SK-N-SH treated with all-trans-retinoic acid at 6 μM for 48 hours (cell line): ENCODE data around the gene SLC26A8.

Experiments used
- ATAC-seq: fragments of 200-7000 bp; cut with Tn5 transposase; 3 replicates; pipeline ENCODE4 v1.9.1; 2020; ENCODE audit warnings: mild to moderate bottlenecking, moderate library complexity
- ARNTL ChIP-seq: fragments of 450-650 bp; formaldehyde crosslinking; IDR thresholded peaks from 2 replicates; pipeline ENCODE4 v1.5.0; 2020; ENCODE audit warnings: low read depth, mild to moderate bottlenecking, moderate library complexity, borderline replicate concordance
- CSDC2 ChIP-seq: fragments of 250-450 bp; sonication (Bioruptor Pico); IDR thresholded peaks from 2 replicates; pipeline ENCODE4 v1.5.0; 2020; ENCODE audit warnings: mild to moderate bottlenecking, moderate library complexity
- GLIS3 ChIP-seq: fragments of 250-450 bp; sonication (Bioruptor Pico); IDR thresholded peaks from 2 replicates; pipeline ENCODE4 v1.5.0; 2020; ENCODE audit warnings: mild to moderate bottlenecking, moderate library complexity
- ISL1 ChIP-seq: fragments of 250-450 bp; sonication (Bioruptor Pico); IDR thresholded peaks from 2 replicates; pipeline ENCODE4 v2.1.2; 2022; ENCODE audit warnings: mild to moderate bottlenecking, moderate library complexity
- OSR1 ChIP-seq: fragments of 250-450 bp; sonication (Bioruptor Pico); IDR thresholded peaks from 2 replicates; pipeline ENCODE4 v1.8.0; 2022; ENCODE audit warnings: moderate library complexity, mild to moderate bottlenecking, inconsistent platforms
- PPARA ChIP-seq: fragments of 250-450 bp; sonication (Bioruptor Pico); IDR thresholded peaks from 2 replicates; pipeline ENCODE4 v1.5.0; 2020; ENCODE audit warnings: mild to moderate bottlenecking, borderline replicate concordance
- SNAI2 ChIP-seq: fragments of 250-450 bp; sonication (Bioruptor Pico); IDR thresholded peaks from 2 replicates; pipeline ENCODE4 v1.5.0; 2020; ENCODE audit warnings: mild to moderate bottlenecking, moderate library complexity
- TCF4 ChIP-seq: fragments of 250-450 bp; sonication (Bioruptor Pico); IDR thresholded peaks from 2 replicates; pipeline ENCODE4 v1.8.0; 2021; ENCODE audit warnings: mild to moderate bottlenecking, moderate library complexity, borderline replicate concordance
- TOX ChIP-seq: fragments of 250-450 bp; sonication (Bioruptor Pico); IDR thresholded peaks from 2 replicates; pipeline ENCODE4 v1.8.0; 2021; ENCODE audit warnings: mild to moderate bottlenecking, moderate library complexity, borderline replicate concordance
- ZC3H10 ChIP-seq: fragments of 250-450 bp; sonication (Bioruptor Pico); IDR thresholded peaks from 2 replicates; pipeline ENCODE4 v1.5.1; 2021; ENCODE audit warnings: mild to moderate bottlenecking, moderate library complexity
- ZFP3 ChIP-seq: fragments of 250-450 bp; sonication (Bioruptor Pico); IDR thresholded peaks from 2 replicates; pipeline ENCODE4 v1.5.0; 2020; ENCODE audit warnings: mild to moderate bottlenecking, moderate library complexity
- ZFP30 ChIP-seq: fragments of 450-650 bp; formaldehyde crosslinking; IDR thresholded peaks from 2 replicates; pipeline ENCODE4 v1.5.0; 2022; ENCODE audit warnings: mild to moderate bottlenecking, moderate library complexity
- ZNF565 ChIP-seq: fragments of 450-650 bp; formaldehyde crosslinking; conservative IDR thresholded peaks from 2 replicates; pipeline ENCODE4 v1.5.0; 2020; ENCODE audit warnings: low read depth, mild to moderate bottlenecking, moderate library complexity
- ZNF70 ChIP-seq: fragments of 450-650 bp; formaldehyde crosslinking; IDR thresholded peaks from 2 replicates; pipeline ENCODE4 v1.5.0; 2020; ENCODE audit warnings: mild to moderate bottlenecking, moderate library complexity
- ZNF8 ChIP-seq: fragments of 450-650 bp; formaldehyde crosslinking; IDR thresholded peaks from 2 replicates; pipeline ENCODE4 v1.5.0; 2020; ENCODE audit warnings: mild to moderate bottlenecking, moderate library complexity
- TF ChIP-seq, protein P1 (sequence below): fragments of 250-450 bp; sonication (Bioruptor Pico); IDR thresholded peaks from 2 replicates; pipeline ENCODE4 v1.8.0; 2020; ENCODE audit warnings: mild to moderate bottlenecking, moderate library complexity, borderline replicate concordance
- TF ChIP-seq, protein P2 (sequence below): fragments of 250-450 bp; sonication (Bioruptor Pico); IDR thresholded peaks from 2 replicates; pipeline ENCODE4 v1.5.0; 2020; ENCODE audit warnings: mild to moderate bottlenecking, moderate library complexity
- TF ChIP-seq, protein P3 (sequence below): fragments of 250-450 bp; sonication (Bioruptor Pico); IDR thresholded peaks from 2 replicates; pipeline ENCODE4 v1.5.1; 2021; ENCODE audit warnings: mild to moderate bottlenecking, moderate library complexity

The SLC26A8 gene

DNA sequence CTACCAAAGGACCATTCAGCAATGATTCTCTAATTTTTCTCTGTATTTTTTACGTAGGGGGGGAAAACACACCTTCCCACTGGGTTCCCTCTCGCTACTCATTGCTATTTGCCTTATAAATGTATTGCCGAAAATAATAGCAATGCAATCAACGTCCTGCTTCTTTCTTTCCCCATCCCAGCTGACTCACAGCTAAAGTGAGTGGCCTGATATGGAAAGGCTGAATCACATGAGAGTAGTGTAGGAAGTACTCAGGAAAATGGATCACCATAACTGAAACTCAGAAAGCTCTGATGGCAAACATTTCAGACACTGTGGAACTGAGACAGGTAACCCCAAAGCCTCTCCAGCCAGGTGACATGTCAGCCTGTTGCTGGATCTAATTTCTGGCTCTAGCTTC lies 54.3 kb downstream of the SLC26A8 start:
- TF ChIP-seq ZNF70 (CRISPR knock-in tag) (no peak), ZFP30 (CRISPR knock-in tag) (no peak), ZFP3 (CRISPR knock-in tag) (no peak), GLIS3 (CRISPR knock-in tag) (no peak), ZNF8 (CRISPR knock-in tag) (no peak), CSDC2 (CRISPR knock-in tag) (no peak), ARNTL (CRISPR knock-in tag) (no peak), ZNF565 (no peak)
- TF ChIP-seq, protein P1, sequence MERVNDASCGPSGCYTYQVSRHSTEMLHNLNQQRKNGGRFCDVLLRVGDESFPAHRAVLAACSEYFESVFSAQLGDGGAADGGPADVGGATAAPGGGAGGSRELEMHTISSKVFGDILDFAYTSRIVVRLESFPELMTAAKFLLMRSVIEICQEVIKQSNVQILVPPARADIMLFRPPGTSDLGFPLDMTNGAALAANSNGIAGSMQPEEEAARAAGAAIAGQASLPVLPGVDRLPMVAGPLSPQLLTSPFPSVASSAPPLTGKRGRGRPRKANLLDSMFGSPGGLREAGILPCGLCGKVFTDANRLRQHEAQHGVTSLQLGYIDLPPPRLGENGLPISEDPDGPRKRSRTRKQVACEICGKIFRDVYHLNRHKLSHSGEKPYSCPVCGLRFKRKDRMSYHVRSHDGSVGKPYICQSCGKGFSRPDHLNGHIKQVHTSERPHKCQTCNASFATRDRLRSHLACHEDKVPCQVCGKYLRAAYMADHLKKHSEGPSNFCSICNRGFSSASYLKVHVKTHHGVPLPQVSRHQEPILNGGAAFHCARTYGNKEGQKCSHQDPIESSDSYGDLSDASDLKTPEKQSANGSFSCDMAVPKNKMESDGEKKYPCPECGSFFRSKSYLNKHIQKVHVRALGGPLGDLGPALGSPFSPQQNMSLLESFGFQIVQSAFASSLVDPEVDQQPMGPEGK (CRISPR knock-in tag): no peak
- TF ChIP-seq, protein P2, sequence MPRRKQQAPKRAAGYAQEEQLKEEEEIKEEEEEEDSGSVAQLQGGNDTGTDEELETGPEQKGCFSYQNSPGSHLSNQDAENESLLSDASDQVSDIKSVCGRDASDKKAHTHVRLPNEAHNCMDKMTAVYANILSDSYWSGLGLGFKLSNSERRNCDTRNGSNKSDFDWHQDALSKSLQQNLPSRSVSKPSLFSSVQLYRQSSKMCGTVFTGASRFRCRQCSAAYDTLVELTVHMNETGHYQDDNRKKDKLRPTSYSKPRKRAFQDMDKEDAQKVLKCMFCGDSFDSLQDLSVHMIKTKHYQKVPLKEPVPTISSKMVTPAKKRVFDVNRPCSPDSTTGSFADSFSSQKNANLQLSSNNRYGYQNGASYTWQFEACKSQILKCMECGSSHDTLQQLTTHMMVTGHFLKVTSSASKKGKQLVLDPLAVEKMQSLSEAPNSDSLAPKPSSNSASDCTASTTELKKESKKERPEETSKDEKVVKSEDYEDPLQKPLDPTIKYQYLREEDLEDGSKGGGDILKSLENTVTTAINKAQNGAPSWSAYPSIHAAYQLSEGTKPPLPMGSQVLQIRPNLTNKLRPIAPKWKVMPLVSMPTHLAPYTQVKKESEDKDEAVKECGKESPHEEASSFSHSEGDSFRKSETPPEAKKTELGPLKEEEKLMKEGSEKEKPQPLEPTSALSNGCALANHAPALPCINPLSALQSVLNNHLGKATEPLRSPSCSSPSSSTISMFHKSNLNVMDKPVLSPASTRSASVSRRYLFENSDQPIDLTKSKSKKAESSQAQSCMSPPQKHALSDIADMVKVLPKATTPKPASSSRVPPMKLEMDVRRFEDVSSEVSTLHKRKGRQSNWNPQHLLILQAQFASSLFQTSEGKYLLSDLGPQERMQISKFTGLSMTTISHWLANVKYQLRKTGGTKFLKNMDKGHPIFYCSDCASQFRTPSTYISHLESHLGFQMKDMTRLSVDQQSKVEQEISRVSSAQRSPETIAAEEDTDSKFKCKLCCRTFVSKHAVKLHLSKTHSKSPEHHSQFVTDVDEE: no peak
- TF ChIP-seq, all 23 proteins: peak for 0
- no peak for ATAC-seq

DNA sequence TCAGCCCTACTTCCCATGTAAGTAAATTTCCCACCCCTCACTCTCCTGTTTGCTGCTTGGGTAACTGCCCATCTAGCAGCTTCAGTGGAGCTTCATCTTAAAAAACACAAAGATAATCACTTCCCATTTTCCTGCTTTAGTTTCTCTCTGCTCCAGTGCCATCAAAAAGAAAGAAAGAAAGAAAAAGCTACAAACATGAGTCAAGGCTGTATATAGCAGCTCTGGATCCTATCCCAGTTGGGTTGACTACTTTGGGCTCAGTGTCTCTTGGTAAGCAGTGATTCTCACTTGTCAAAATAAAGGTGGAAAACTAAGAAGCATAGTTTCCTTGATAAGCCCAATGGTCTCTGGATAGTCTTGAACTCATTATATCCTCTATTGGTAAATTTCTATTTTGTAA lies 54.8 kb downstream of the SLC26A8 start:
- no peak for ATAC-seq
- TF ChIP-seq ZNF70 (CRISPR knock-in tag) (no peak), CSDC2 (CRISPR knock-in tag) (no peak), OSR1 (CRISPR knock-in tag) (no peak), ZNF8 (CRISPR knock-in tag) (no peak)

DNA sequence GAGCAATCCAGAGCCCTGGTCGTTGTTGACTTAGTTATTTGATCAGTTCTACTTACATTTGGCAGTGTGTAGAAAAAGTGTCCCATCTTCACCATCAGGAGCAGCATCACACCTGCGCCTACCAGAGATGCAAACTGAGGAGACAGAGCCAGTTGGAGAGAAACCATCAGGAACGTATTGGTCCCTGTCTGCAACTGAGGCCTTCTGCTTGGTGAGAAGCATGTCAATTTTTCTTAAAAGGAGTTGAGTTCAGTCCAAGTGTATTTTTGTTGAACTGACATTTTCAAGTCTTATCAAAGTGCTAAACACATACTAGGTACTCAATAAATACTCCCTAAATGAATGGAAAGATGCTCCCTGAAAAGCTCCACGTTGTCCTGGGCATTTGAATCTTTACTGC lies 55.6 kb downstream of the SLC26A8 start:
- no peak for TF ChIP-seq SNAI2
- no peak for TF ChIP-seq GLIS3 (CRISPR knock-in tag)
- no peak for TF ChIP-seq ZFP3 (CRISPR knock-in tag)
- TF ChIP-seq, protein P1 (CRISPR knock-in tag): no peak
- TF ChIP-seq ZNF8 (CRISPR knock-in tag): no peak
- TF ChIP-seq ZNF70 (CRISPR knock-in tag): no peak
- TF ChIP-seq ZC3H10 (CRISPR knock-in tag): no peak
- no peak for TF ChIP-seq ISL1 (CRISPR knock-in tag)
- TF ChIP-seq, protein P2: no peak
- no peak for TF ChIP-seq TOX (CRISPR knock-in tag)
- TF ChIP-seq, protein P3, sequence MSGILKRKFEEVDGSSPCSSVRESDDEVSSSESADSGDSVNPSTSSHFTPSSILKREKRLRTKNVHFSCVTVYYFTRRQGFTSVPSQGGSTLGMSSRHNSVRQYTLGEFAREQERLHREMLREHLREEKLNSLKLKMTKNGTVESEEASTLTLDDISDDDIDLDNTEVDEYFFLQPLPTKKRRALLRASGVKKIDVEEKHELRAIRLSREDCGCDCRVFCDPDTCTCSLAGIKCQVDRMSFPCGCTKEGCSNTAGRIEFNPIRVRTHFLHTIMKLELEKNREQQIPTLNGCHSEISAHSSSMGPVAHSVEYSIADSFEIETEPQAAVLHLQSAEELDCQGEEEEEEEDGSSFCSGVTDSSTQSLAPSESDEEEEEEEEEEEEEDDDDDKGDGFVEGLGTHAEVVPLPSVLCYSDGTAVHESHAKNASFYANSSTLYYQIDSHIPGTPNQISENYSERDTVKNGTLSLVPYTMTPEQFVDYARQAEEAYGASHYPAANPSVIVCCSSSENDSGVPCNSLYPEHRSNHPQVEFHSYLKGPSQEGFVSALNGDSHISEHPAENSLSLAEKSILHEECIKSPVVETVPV (CRISPR knock-in tag): no peak
- no peak for TF ChIP-seq ZNF565
- no peak for TF ChIP-seq TCF4
- TF ChIP-seq CSDC2 (CRISPR knock-in tag): no peak
- TF ChIP-seq PPARA (CRISPR knock-in tag): no peak
- ATAC-seq: no peak
